GM19025 (cell line): ENCODE measurements around the gene ADGB.
"Not testable (repeated sequence)": the region's sequence is repeated elsewhere in the genome, so short reads cannot be mapped to it uniquely, and the experiment has no call there.

Experiments
- ATAC-seq: cut with Tn5 transposase; IDR thresholded peaks from one replicate; pipeline ENCODE4 v1.9.1; 2021; ENCODE audit warnings: mild to moderate bottlenecking, low read depth, moderate library complexity; ENCODE audit not compliant: unreplicated experiment

ADGB gene

DNA sequence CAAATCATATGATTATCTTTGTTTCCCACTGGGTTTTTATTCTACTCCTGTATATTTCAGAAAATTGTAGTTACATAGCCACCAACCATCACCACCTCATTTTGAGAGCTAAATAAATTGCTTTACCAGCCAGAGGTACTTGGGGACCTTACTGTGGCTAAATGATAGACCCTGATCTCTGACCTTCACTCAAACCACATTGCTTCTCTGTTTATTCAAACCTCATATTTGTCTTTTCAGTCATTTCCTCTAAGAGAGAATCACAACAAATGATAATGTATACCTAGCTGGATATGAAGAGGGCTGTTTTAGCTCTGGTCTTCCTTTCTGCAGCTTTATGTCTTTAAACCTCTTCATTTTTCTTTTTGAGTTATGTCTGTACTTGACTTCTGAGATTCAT lies 142.8 kb downstream of the ADGB start:
- ATAC-seq: no peak

DNA sequence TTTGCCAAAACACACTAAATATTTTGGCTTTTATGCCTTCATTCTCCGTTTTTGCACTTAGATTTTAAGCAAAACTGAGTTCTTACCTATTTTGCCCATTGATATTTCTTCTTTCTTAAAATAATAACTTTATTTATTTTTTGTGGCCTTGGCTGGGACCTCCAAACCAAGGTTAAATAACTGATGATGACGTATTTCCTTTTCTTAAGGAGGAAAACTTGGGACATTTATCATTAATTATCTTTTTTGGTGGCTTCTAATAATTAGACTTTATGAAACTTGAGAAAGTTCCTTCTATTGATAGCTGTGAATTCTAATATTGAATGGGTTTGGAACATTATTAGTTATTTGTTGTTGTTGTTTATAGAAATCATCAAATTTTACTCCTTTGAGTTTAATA lies 154.5 kb downstream of the ADGB start:
- ATAC-seq: no peak

DNA sequence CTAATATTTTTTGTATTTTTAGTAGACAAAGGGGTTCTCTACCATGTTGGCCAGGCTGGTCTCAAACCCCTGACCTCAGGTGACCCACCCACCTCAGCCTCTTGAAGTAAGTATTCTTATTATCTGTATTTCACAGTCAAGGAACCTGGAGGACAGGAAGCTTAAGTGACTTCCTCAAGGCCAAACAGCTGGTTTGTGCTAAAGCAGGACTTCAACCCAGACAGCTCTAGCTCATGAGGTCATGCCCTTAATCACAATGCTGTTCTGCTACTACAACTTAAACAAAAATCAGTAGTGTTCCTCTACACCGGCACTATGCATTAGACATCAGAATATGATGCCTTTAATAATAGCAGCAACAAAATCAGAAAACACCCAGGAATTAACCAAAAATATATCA lies 168.9 kb downstream of the ADGB start:
- no peak for ATAC-seq

DNA sequence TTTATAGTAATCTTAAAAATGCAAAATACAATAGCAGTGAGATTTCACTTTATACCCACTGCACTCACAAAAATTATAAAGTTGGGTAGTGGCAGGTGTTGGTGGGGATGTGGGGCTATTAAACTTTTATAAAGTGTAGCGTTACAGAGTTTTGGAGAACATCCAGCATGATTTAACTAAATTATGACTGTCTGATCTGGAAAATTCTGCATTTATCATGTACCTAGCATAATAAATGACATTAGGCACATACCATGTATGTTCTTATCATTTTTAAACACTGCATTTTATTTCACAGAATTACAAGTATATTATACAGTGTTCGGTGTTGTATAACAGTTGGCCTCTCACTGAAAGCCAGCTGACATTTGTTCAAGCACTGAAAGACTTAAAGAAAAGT lies 169.9 kb downstream of the ADGB start:
- no peak for ATAC-seq

DNA sequence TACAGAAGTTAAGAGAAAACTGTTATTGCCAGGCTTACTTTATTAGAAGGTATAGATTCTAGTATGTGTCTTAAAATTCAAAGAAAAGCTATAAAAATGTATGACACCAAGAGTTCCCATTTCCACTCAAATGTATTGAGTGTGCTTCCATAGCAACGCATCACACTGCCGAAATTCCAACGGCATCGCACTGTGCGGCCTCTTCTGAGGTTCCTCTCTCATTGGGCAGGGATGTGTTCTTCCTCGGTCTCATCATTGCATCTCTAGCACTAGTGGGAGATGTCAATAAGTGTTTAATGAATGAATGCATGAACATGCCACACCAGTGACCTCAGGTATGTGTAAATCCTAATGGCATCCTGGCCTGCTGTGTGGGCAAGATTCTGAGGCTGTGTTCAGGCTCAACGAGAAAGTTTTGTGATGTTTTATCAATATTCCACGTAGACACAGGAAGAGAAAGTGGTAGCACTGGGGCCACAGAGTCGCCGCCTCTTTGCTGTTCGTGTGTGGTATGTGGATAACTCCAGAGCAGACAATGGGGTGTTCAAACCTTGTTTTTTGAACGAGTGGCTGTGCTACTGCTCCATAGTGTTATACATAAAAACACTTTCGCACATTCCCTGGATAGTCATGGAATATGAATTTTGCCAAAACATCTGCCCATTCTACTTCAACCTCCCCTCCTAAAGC lies 171.6 kb downstream of the ADGB start:
- no peak for ATAC-seq

DNA sequence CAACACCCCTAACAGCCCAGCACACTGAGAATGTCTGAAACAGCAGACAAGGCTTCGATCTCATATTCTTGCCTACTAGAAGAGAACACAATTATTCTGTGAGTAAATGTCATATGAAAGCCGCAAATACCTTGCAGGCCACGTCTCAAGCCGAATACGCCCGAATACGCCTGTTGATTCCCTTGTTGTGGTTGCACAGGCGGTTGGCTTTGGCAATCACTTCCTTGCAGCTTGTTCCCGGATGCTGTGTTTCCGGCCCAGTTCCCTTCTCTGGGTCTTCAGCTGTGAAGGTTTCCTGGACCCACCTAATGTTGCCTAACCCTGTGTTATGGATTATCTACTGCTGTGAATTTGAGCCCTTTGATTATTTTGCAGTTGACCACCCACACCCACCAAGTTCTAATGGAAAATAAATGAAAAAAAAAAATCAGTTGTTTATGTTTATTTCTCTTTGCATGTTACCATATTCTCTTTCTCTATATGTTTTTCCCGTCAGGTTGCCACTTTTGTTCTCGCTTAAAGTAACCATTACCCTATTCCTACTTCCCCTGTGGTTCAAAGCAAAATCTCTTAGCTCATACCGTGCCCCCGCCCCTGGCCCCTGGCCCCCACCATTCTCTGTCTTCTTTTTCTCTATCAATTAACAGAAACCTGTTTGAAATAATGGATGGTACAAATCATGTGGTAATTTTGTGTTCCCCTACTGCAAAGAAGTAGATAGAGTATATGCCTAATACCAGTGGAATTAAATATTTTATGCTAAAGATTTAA lies 172.4 kb downstream of the ADGB start:
- ATAC-seq: no peak

DNA sequence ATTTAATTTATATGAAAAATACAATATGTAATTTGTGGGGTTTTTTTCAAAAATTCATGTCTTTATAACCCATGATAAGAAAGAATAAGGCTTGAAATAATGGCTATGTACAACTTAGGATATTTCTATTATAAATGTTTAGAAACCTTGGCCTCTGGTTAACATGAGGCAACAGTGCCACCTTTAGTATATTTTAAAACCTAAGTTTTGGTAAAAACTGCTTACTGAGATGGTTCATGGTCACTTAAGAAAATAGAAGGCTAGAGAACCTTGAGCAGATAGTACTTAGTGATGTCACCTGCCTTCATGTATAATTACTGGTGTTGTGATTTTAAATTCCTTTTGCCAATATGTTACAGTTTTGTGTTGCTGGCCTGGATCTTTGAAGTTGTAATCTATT lies 176.4 kb downstream of the ADGB start:
- no peak for ATAC-seq

DNA sequence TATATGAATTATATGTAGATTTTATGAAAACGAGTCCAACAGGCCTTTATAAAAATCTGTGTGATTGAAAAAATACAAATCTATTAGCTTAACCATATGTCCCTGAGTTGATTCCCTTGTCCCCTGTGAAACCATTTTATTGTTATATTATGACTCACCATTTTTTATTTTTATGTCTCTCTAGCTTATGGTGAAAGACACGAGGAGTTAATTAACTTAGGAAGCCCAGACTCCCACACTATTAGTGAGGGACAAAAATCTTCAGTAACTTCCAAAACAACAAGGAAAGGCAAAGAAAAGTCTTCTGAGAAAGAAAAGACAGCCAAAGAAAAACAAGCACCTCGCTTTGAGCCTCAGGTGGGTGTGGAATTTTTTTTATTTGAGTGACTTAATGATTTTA lies 183.1 kb downstream of the ADGB start:
- no peak for ATAC-seq

DNA sequence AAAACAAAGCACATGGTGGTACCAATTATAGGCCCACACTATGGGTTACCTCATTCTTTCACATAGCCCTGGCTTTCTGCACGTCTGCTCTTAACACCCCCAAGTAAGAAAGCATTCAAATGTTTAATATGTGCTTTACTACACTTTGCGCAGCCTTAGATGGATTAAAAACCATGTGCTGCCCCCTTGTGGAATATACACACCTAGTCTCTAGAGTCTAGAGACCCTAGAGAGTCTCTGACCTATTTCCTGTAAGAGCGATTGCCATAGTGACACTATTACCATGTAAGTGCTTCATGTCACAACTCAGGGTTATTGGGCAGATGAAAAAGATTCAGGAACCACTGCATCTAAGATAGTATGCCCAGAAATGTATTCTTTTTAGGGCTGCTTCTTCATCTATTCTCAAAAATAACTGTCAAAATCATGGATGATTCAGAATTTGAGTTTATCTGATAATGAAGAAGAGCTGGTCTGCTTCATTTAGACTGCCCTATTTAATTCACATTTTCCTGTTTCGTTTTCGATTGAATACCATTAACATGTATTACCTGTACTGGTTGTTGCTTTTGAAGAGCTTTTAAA lies 186.3 kb downstream of the ADGB start:
- peak; percentile 83 for ATAC-seq

DNA sequence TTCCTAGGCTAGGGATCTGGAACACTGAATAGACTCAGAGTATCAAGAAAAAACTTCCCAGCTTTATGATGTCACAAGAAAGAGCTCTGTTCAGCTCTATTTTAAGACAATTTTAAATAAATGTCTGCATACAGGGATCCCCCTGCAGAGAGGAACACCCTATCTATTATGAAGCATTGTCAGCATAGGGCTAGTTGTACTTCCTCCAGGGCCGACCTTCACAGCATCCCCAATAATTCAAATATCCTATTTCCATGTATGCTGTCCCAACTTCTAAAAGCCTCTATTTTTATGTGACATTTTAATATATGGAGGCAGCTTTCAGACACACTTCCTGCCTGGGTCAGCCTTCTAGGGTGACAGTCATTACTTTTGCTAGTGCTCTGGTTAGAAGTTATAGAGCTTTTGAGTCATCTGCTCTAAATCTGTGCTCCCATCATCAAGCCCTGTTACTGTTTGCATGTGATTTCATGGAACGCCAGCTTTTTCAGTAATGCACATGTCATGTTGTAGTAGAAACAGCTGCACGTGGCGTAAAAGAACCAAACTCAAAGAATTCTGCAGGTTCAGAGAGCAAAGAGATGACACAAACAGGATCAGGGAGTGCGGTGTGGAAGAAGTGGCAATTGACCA lies 189.2 kb downstream of the ADGB start:
- ATAC-seq: no peak

DNA sequence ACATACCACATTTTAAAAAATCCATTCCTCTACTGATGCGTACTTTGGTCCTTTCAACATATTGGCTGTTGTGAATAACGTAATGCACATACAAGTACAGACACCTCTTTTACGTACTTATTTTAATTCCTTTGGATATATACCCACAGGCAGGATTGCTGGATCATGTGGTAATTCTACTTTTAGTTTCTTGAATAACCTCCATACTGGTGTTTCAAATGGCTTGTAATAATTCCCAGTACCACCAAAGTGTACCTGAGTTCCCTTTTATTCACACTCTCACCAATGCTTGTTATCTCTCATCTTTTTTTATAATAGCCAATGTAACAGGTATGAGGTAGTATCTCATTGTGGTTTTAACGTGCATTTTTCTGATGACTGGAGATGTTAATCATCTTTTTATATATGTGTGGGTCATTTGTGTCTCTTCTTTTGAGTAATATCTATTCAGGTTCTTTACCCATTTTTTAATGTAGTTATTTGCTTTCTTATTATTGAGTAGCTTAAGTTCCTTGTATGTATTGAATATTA lies 191.9 kb downstream of the ADGB start:
- ATAC-seq: no peak

DNA sequence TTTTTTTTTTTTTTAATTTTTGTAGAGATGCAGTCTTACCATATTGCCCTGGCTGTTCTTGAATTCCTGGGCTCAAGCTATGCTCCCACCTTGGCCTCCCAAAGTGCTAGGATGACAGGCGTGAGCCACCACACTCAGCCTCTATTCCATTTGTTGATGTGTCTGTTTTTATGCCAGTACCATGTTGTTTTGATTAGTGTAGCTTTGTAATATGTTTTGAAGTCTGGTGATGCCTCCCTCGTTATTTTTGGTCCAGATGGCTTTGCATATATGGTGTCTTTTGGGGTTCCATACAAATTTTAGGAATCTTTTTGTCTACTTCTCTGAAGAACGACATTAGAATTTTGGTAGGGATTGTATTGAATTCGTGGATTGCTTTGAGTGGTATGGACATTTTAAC lies 193.2 kb downstream of the ADGB start:
- ATAC-seq: no peak

DNA sequence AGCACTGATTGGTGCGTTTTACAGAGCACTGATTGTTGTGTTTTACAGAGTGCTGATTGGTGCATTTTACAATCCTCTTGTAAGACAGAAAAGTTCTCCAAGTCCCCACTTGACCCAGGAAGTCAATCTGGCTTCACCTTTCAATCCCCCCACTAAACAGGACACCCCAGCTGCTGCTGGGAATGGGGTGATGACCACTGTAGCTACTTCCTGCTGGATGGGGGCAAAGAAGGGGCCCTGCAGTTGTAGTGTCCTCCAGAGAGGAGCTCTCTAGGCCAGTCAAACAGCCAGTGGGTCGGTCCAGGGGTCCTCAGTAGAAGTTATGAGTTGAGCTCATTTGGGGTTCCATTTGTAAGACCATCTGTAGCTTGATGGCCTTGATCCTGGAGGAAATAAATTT lies 194.4 kb downstream of the ADGB start:
- not testable (repeated sequence) for ATAC-seq

DNA sequence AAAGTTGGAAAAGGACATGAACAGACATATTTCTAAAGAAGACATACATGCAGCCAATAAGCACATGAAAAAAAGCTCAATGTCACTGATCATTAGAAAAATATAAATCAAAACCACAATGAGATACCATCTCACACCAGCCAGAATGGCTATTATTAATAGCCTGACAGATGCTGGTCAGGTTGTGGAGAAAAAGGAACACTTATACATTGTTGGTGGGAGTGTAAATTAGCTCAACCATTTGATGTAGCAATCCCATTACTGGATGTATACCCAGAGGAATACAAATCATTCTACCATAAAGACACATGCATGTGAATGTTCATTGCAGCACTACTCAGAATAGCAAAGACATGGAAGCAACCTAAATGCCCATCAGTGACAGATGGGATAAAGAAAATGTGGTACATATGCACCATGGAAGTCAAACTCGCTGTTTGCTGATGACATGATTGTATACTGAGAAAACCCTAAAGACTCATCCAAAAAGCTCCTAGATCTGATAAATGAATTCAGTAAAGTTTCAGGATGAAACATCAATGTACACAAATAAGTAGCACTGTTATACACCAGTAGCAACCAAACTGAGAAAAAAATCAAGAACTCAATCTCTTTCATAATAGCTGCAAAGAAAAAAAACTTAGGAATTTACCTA lies 196.8 kb downstream of the ADGB start:
- ATAC-seq: no peak

DNA sequence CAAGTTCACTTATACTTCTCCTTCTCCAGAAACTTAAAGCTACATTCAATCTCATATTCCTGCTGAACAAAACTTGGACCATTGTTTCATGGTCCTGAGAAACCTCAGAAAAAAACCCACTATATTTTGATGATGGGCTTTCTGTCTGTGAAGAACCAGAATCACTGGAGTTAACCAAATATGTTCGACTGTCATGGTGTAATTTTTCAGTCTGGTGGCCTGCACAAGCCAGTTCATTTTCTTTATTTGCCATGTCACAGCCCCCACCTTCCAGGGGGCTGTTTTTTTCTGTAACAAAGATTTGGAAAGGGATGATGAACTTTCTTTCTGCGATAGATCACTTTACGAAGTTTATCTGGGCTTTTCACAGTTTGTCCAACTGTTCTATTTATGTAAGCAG lies 204.4 kb downstream of the ADGB start:
- ATAC-seq: not testable (repeated sequence)

DNA sequence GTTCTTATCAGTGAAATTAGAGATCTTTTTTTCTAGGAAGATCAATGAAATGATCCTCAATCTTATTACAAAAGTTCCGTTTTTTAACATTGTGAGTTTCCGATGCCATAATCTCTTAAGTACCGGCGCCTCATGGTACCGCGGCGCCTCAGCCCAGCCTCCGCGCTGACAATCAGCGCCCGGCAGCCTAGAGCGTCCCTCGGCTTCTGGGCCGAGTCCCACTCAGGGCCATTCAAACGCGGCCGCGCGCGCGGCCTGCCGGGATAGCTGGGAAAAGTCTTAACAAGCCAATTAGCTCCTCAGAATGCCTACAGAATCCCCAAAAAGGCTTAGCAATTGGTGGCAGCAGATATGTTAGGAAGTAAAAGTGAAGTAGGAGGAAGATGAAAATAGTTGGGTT lies 204.8 kb downstream of the ADGB start:
- no peak for ATAC-seq

DNA sequence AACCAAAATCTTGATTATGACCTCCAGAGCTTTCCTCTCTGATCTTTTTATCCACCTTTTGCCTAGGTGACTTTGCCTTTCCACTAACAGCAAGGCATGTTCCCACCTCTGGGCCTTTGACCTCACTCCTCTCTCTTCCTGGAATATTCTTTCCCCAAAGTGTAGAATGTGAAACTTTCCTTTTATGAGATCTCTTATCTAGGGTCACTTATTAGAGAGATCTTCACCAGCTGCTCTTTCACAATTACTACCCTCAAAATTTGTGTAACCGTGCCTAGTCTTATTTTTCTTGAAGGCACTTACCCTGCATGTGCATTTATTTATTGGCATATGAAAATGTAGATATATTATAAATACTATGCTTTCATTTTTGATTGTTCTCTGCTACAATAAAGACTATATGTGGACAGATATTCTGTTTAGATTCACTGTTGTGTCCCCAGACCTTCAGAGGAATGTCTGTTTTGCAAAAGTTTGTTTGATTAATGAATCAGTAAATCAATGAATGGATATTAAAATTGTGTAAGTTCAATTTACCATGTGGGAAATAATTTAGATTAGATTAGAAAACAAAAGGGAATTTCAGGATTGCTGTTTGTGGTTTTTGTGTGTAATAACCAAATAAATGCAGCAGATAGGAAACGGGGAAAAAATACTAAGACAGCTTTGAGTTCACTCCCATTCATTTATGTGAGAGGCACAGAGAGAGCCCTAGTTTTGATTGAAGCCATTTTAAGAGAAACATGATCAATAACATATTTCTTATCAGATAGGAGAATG lies 207.0 kb downstream of the ADGB start:
- ATAC-seq: no peak

DNA sequence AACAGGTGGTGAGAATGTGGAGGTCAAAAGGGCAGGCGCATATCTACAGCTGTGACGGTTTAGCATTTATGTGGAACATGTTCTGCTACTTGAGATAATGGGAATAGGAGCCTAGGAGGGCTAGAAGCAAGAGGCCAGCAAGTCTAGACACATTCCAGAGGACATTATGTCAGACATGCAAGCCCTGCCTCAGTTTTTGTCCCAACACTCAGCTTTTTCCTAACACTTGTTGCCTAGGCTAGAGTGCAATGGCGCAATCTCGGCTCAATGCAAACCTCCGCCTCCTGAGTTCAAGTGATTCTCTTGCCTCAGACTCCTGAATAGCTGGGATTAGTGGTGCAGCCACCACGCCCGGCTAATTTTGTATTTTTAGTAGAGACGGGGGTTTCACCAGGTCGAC lies 210.2 kb downstream of the ADGB start:
- ATAC-seq: not testable (repeated sequence)

DNA sequence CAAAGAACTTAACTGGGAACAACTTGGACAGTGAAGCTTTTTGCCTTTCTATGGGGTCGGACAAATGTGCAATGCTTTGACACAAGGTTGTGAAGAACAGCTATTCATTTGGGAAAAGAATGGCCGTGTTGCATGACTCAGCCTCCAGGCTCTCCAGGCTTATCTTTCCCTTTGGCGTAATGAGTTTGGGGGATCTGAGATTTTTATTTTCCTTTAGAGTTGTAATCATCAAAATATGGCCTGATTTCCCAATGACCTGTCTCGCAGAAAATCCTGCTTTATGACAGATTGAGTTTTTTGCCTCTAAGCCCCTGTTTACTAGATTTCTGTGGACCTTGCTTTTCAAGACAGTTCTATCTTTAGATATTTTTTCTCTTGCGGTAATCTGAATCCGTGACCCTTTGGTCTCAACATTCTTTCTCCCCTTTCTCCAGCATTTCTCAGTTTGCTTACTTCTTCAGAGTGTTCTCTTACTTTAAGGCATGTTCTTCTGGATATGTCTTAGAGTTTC lies 214.1 kb downstream of the ADGB start:
- not testable (repeated sequence) for ATAC-seq

DNA sequence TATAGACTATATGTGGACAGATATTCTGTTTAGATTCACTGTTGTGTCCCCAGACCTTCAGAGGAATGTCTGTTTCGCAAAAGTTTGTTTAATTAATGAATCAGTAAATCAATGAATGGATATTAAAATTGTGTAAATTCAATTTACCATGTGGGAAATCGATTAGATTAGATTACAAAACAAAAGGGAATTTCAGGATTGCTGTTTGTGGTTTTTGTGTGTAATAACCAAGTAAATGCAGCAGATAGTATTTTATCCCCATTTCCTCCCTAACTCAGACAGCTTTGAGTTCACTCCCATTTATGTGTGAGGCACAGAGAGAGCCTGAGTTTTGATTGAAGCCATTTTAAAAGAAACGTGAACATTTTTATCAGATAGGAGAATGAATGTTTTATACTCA lies 214.8 kb downstream of the ADGB start:
- ATAC-seq: no peak
